Activated CD4-positive, CD25-positive, alpha-beta regulatory T cell (primary cell): ENCODE measurements around the gene DNAAF8.

ENCODE experiments used
- DNase-seq, 4 experiments: peaks; one replicate each; lab custom pipeline; 2025; lab: John Stamatoyannopoulos, UW

Gene DNAAF8

GRCh38 chr16:4734063-4734729 is at the start of gene DNAAF8, which contains the start of gene ANKS3:
Gene DNAAF8 (plus strand): TSS chr16:4734537. CDS start chr16:4736515, 1,978 bp downstream.
Gene ANKS3 (minus strand): TSS chr16:4734271. CDS start chr16:4730149, 4,122 bp downstream.
- DNase-seq: peak; percentile 54 to 73 (median 63)

DNA sequence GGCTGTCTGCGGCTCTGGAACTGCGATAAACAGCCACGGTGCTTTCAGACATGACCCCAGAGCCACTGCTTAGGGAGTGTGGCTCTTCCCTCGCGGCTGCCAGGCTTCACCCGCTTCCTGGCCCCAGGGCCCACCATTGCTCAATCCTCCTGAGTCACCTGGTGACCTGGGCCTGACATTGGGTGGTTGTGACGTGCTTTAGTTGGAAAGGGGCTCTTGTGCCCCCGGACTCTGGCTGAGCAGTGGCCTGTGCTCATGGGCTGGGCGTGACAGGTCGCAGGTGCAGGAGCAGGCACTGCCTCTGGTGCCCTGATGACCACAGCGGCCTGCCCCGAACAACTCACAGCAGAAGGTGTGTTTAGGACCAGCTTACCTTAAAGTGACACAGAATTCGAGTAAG is 49.6 kb upstream of the DNAAF8 start:
- DNase-seq: no peak

GRCh38 chr16:4685292-4685691 is 49.0 kb upstream of the DNAAF8 start:
- DNase-seq: no peak

GRCh38 chr16:4685776-4686496 is 48.4 kb upstream of the DNAAF8 start:
- DNase-seq: no peak

DNA sequence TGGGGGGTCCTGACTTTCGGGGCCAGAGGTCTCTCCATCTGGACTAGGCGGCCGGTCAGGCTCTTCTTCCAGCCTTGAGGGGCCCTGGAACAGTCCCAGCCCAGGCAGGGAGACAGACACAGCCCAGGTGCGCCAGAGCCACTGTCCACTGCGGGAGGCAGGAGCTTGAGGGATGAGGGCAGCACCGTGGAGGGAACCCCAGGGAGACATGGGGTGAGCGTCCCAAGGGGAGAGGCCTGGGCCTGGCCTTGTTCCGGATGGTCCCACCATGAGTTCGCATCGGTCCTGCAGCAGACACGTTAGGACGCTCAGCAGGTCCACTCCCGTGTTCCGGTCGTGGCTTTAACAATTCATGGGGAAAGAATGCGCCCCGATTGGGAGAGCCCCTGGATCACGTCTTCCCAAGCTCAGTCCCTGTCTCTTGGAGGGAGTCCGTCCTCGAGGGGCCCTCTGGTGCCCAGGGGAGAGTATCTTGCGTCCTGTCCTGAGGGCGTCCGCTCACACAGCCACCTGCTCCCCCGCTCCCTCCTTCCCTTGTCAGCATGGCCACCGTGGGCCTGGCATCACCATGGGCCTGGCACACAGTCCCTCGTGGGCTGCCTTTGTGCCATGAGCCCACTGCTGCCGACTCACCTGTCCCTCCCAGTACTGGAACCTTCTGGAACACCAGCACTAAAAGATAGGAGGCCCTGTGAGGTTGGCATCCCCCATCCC is 47.7 kb upstream of the DNAAF8 start:
- DNase-seq: no peak

DNA sequence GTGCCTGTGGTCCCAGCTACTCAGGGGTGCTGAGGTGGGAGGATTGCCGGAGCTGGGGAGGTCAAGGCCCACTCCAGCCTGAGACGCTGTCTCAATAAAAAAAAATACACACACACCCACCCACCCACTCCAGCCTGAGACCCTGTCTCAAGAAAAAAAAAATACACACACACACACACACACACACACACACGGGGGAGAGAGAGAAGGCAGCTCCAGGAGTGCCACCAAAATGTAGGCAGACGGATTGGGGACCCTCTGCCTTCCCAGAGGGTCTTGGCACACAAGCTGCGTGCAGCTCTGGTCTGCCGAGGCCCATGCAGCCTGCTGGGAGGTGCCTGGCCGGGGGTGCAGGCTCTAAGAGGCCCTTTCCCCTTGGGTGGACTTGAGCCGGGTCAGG is 46.9 kb upstream of the DNAAF8 start:
- DNase-seq: no peak

DNA sequence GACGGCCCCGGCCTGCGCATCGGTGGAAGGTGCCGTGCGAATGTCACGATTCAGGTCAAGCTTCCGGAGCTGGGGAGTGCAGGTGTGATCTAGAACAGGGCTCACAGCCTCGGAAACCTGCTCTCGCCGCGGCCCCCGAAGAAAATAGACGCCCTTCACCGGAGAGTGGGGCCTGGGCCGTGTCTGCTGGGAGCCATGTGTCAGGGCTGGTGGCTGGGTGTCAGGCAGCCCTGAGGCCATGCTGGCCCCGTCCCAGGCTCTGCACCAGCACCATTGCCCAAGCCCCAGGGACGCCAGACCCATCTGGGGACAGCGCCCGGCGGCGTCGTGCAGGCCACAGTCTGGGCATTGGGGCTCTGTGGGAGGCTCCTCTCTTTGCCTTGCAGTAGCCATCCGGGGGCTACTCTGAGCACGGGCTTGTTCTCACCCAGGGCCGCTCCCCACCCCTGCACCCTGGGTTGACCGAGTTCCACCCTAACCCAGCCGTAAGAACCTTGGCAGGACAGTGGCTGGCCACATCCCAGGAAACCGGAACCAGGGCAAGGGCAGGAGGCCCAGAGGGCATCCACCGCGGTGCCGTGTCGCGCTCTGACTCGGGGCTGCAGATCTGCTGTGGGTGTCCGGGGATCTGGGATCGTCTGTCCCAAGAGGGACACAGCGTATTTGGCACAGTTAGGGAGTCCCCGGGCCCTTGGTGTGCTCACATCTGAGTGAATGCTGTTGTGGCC is 46.2 kb upstream of the DNAAF8 start:
- DNase-seq: no peak

DNA sequence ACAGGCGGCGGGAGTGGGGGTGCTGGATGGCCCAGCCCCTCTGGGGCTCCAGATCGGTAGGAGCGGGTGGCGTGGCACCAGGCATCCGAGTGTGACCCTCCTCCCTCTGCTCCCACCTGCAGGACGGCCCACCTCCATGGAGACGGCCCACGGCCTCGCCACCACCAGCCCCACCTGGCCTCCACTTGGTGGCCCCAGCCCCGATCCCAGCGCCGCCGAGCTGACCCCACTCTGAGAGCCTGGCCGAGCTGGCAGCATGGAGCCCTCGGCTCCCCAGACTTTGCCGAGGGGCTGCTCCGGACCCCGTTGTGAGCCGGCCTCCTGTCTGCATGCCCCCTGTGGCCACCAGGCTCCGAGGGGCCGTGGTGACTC is 45.7 kb upstream of the DNAAF8 start:
- DNase-seq: no peak

DNA sequence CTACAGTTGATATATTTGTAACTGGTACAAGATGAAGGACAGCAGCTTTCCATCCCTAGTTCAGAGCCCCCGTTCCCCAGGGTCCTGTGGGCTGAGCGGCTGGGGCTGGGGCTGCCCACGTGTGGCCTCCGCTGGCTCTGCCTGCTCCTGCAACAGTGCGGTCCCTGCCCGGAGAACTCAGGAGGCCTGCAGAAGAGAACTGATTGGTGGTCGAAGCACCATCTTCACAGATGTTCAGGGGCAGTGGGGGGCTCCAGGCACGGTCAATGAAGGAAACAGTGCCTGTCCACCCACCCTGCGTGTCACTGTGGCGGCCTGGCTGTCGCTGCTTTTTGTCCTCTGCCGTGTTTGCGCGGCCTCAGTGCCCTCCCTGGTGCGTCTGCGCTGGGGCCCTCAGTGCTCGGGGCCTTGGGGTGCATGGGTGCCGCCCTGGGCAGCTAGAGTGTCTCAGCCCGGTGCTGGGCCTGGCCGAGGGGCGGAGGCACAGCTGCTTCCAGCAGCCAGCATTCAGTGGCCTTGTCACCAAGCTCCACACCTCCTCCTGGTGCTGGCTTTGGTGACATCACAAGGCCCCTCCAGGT is 45.2 kb upstream of the DNAAF8 start:
- no peak for DNase-seq

DNA sequence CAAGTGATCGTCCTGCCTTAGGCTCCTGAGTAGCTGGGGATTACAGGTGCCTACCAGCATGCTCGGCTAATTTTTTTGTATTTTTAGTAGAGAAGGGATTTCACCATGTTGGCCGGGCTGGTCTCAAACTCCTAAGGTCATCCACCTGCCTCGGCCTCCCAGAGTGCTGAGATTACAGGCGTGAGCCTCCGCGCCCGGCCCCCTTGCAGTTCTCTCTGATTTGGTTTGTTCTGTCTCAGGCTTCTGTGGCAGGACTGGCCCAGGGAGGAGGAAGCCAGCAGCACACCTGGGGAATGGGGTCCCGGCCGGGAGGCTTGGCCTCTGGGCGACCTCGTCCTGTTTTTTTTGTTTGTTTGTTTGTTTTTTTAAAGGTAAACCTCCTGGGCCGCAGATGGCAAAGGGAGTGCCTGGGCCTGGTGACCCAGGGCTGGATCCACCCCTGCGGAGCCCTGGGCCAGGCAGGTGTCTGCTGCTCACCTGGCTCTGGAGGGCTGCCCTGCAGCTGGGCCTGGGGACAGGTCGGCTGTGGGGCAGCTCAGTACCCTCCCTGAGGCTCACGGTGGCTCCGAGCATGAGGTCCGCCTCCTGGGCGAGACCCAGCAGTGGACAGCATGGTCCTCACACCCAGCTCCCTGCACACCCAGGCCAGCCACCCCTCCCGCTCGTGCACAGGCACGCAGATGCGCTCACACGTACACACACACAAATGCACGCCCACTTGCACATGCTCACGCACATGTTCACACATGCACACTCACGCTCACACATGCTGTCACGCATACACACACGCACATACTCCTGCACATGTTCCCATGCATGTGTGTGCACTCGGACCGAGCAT is 44.3 kb upstream of the DNAAF8 start:
- DNase-seq: no peak

DNA sequence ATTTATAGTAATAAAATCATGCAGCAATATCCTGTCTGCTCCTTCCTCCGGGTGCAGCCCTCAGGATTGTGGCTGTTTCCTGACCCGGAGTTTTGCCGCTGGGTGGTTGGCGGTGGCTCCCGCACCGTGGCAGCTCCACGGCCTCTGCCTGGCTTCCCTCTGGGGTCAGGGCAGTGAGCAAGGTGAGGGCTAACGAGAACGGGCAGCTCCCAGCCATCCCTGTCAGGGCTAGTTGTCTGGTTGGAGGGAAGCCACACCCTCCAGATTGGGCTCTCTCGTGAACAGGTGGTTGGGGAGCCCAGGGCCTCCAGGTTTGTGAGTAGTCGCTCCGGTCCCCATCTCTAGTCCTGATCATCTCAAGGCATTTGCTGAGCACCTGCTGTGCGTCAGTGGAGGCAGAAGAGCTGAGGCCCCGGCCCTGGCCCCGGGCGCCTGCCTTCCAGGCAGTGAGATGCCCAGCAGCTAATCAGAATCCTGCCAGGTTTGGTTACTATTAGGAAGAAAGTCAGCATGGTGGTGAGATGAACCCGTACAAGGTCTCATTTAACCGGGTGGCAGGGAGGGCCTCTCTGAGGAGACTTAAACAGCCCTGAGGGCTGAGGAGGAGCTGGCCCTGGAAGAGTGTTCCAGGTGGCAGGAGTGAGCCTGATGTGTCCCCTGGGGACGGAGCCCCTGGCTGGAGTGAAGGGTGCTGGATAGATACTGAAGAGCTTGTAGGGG is 43.2 kb upstream of the DNAAF8 start:
- no peak for DNase-seq

GRCh38 chr16:4691666-4692412 is 42.5 kb upstream of the DNAAF8 start:
- no peak for DNase-seq

GRCh38 chr16:4692460-4693295 is 41.7 kb upstream of the DNAAF8 start:
- no peak for DNase-seq

GRCh38 chr16:4693296-4693955 is 40.9 kb upstream of the DNAAF8 start, which contains the start of gene NUDT16L1:
Gene NUDT16L1 (plus strand): TSS chr16:4693562. CDS start chr16:4693727, 165 bp downstream.
- peak; percentile 95 to 98 (median 98) for DNase-seq

DNA sequence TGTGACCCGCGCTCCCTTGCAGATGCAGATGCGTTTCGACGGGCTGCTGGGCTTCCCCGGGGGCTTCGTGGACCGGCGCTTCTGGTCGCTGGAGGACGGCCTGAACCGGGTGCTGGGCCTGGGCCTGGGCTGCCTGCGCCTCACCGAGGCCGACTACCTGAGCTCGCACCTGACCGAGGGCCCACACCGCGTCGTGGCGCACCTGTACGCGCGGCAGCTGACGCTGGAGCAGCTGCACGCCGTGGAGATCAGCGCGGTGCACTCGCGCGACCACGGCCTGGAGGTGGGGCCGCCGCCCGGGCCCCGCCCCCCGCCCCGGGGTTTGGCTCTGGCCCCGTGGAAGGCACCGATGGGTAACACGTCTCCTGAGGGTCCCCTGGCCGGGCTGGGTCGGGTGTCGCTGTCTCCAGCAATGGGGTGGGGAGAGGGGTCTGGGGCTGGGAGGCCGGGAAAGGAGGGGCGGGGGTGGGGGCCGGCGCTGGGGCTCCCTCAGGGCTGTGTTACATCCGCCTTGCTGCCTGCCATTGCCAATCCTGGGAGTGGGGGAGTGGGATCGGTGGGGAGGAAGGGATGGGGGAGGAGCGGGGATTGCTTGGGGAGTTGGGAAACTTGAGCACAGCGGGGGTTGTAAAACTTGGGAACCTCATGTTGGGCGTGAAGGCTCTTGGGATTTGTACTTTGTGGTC is 40.2 kb upstream of the DNAAF8 start:
- DNase-seq: peak in 1 of 4 experiments; percentile 36

DNA sequence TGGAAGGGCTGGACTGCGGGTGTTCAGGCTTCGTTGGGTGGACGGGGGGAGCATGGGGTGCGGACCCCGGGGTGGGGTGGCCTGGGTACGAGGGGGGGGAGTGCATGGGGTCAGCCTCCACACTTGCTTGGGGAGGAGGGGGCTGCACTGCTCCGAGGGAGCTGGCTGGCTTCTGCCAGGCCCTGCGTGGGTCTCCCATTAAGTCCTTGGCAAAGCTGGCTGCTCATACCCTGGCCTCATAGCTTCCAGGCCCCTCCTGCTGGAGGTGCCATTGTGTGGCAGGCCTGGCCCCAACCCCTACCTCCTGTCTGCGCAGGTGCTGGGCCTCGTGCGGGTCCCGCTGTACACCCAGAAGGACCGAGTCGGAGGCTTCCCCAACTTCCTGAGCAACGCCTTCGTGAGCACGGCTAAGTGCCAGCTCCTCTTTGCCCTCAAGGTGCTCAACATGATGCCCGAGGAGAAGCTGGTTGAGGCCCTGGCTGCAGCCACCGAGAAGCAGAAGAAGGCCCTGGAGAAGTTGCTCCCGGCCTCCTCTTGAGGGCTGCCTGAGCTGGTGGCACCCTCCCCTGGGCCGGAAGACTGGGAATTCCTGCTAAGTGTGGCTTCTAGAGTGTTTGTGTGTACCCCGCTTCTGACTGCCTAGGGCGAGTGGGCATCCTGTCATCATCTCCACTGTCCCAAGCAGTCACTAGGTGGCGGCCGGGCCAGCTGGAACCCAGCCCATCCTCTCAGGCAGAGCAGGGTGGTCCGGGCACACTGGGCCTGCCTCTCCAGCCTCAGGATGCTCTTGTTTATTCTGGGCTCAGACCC is 39.5 kb upstream of the DNAAF8 start:
- DNase-seq: no peak
